H1 (cell line): ENCODE measurements around the gene PHACTR1. TPM values are rescaled to one million over a fixed set of nuclear protein-coding genes. Genes with fewer than 3 reads are reported as not detected.

Experiments used
- EP300 ChIP-seq, 2 experiments: IDR thresholded peaks; 1 replicate in 1 of 2; 2 replicates in 1 of 2; pipeline ENCODE4 v1.6.1; 2011 to 2012; ENCODE audit warnings: low read depth in 2 of 2, low read length in 2 of 2, mild to moderate bottlenecking in 2 of 2, borderline replicate concordance in 1 of 2, inconsistent platforms in 1 of 2, moderate library complexity in 1 of 2
- GABPA ChIP-seq: IDR thresholded peaks from 2 replicates; pipeline ENCODE4 v1.6.1; 2011; ENCODE audit warnings: mild to moderate bottlenecking, low read length, moderate library complexity, borderline replicate concordance; ENCODE audit not compliant: insufficient read depth
- POLR2AphosphoS5 ChIP-seq: IDR thresholded peaks from 2 replicates; pipeline ENCODE4 v1.6.1; 2011; ENCODE audit warnings: low read depth, low read length
- RBBP5 ChIP-seq: IDR thresholded peaks from 2 replicates; pipeline ENCODE4 v1.7.1; 2012; ENCODE audit warnings: low read depth, mild to moderate bottlenecking, inconsistent platforms, low read length, moderate library complexity, borderline replicate concordance
- SP2 ChIP-seq: IDR thresholded peaks from 2 replicates; pipeline ENCODE4 v1.6.1; 2012; ENCODE audit warnings: mild to moderate bottlenecking, low read length, inconsistent platforms
- polyA plus RNA-seq, 7 experiments: library from polyadenylated mRNA; depleted of rRNA in 3 of 7; stranded (reverse) in 5 of 7; unstranded in 2 of 7; fragments of >200 nt in 5 of 7; fragments of 200-250 nt in 2 of 7; gene quantifications; 1 replicate in 5 of 7; 2 replicates in 1 of 7; 4 replicates in 1 of 7; pipeline versions ENCODE4 v1.2.1 to v1.2.3, GENCODE V29; 2011 to 2013; ENCODE audit warnings: missing spikeins in 2 of 7, mixed read lengths in 2 of 7
- total RNA-seq: library from RNA; stranded (reverse); fragmentation: NEBNext Ultra II Directional; extraction: Animal tissue kit (Norgen Biotek cat#: 25700); gene quantifications from 2 replicates; pipeline ENCODE4 v1.2.1, GENCODE V29; 2021
- TF ChIP-seq, protein P1 (sequence below): IDR thresholded peaks from 2 replicates; pipeline ENCODE4 v1.6.1; 2012; ENCODE audit warnings: inconsistent platforms

The PHACTR1 gene
- total and polyA plus RNA-seq, 2 of the 8 experiments (the other 6 are each of a cell fraction or from before 2014, with no cell fraction given) = 3.9 to 17.1 TPM

DNA sequence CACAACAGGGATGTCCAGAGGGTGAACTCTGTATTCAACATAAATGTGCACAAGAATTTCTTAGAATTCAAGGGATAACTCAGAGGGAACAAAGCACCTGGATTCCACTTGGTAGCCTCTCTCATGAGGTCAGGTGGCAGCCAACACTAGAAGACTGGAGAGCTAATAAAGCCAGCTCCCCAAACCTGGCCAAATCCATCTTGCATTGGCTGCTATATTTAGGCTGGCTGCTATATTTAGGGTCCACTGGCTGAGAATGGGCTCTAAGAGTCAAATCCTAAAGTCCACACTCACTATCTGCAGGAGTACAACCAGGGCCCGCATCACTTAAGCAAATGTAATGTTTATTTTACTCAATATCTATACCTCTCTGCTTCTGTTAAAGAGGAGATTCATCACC is 591.8 kb downstream of the PHACTR1 start (continued):
- TF ChIP-seq, protein P1, sequence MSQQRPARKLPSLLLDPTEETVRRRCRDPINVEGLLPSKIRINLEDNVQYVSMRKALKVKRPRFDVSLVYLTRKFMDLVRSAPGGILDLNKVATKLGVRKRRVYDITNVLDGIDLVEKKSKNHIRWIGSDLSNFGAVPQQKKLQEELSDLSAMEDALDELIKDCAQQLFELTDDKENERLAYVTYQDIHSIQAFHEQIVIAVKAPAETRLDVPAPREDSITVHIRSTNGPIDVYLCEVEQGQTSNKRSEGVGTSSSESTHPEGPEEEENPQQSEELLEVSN = no peak
- no peak for TF ChIP-seq EP300 (IDR thresholded peaks at IDR 0.05; ENCODE audit: borderline replicate concordance in 1 of 2, low read depth in 2 of 2, low read length in 2 of 2)
- TF ChIP-seq POLR2AphosphoS5 = no peak
- TF ChIP-seq RBBP5 = no peak
- TF ChIP-seq GABPA = no peak
- no peak for TF ChIP-seq SP2
- TF ChIP-seq, all 59 proteins: peak for 0
